SK-N-SH treated with all-trans-retinoic acid at 6 μM for 48 hours (cell line): ENCODE data around the gene TAOK3.

Source experiments
- ATAC-seq: fragments of 200-7000 bp; cut with Tn5 transposase; 3 replicates; pipeline ENCODE4 v1.9.1; 2020; ENCODE audit warnings: mild to moderate bottlenecking, moderate library complexity
- BACH2 ChIP-seq: fragments of 250-450 bp; sonication (Bioruptor Pico); IDR thresholded peaks from 2 replicates; pipeline ENCODE4 v1.9.0; 2021; ENCODE audit warnings: mild to moderate bottlenecking, borderline replicate concordance
- CSDC2 ChIP-seq: fragments of 250-450 bp; sonication (Bioruptor Pico); IDR thresholded peaks from 2 replicates; pipeline ENCODE4 v1.5.0; 2020; ENCODE audit warnings: mild to moderate bottlenecking, moderate library complexity
- ESRRG ChIP-seq: fragments of 250-450 bp; sonication (Bioruptor Pico); IDR thresholded peaks from 2 replicates; pipeline ENCODE4 v1.6.1; 2021; ENCODE audit warnings: mild to moderate bottlenecking
- ISL1 ChIP-seq: fragments of 250-450 bp; sonication (Bioruptor Pico); IDR thresholded peaks from 2 replicates; pipeline ENCODE4 v2.1.2; 2022; ENCODE audit warnings: mild to moderate bottlenecking, moderate library complexity
- OSR1 ChIP-seq: fragments of 250-450 bp; sonication (Bioruptor Pico); IDR thresholded peaks from 2 replicates; pipeline ENCODE4 v1.8.0; 2022; ENCODE audit warnings: moderate library complexity, mild to moderate bottlenecking, inconsistent platforms
- PPARA ChIP-seq: fragments of 250-450 bp; sonication (Bioruptor Pico); IDR thresholded peaks from 2 replicates; pipeline ENCODE4 v1.5.0; 2020; ENCODE audit warnings: mild to moderate bottlenecking, borderline replicate concordance
- TCF4 ChIP-seq: fragments of 250-450 bp; sonication (Bioruptor Pico); IDR thresholded peaks from 2 replicates; pipeline ENCODE4 v1.8.0; 2021; ENCODE audit warnings: mild to moderate bottlenecking, moderate library complexity, borderline replicate concordance
- TOX ChIP-seq: fragments of 250-450 bp; sonication (Bioruptor Pico); IDR thresholded peaks from 2 replicates; pipeline ENCODE4 v1.8.0; 2021; ENCODE audit warnings: mild to moderate bottlenecking, moderate library complexity, borderline replicate concordance
- ZC3H10 ChIP-seq: fragments of 250-450 bp; sonication (Bioruptor Pico); IDR thresholded peaks from 2 replicates; pipeline ENCODE4 v1.5.1; 2021; ENCODE audit warnings: mild to moderate bottlenecking, moderate library complexity
- ZFP3 ChIP-seq: fragments of 250-450 bp; sonication (Bioruptor Pico); IDR thresholded peaks from 2 replicates; pipeline ENCODE4 v1.5.0; 2020; ENCODE audit warnings: mild to moderate bottlenecking, moderate library complexity
- ZFP30 ChIP-seq: fragments of 450-650 bp; formaldehyde crosslinking; IDR thresholded peaks from 2 replicates; pipeline ENCODE4 v1.5.0; 2022; ENCODE audit warnings: mild to moderate bottlenecking, moderate library complexity
- ZNF8 ChIP-seq: fragments of 450-650 bp; formaldehyde crosslinking; IDR thresholded peaks from 2 replicates; pipeline ENCODE4 v1.5.0; 2020; ENCODE audit warnings: mild to moderate bottlenecking, moderate library complexity
- TF ChIP-seq, protein P1 (sequence below): fragments of 250-450 bp; sonication (Bioruptor Pico); IDR thresholded peaks from 2 replicates; pipeline ENCODE4 v1.8.0; 2021; ENCODE audit warnings: low read depth, mild to moderate bottlenecking, moderate library complexity, borderline replicate concordance
- TF ChIP-seq, protein P2 (sequence below): fragments of 250-450 bp; sonication (Bioruptor Pico); IDR thresholded peaks from 2 replicates; pipeline ENCODE4 v1.8.0; 2020; ENCODE audit warnings: mild to moderate bottlenecking, moderate library complexity, borderline replicate concordance
- TF ChIP-seq, protein P3 (sequence below): fragments of 250-450 bp; sonication (Bioruptor Pico); IDR thresholded peaks from 2 replicates; pipeline ENCODE4 v1.5.1; 2020; ENCODE audit warnings: low read depth, mild to moderate bottlenecking, moderate library complexity
- TF ChIP-seq, protein P4 (sequence below): fragments of 250-450 bp; sonication (Bioruptor Pico); IDR thresholded peaks from 2 replicates; pipeline ENCODE4 v1.5.0; 2020; ENCODE audit warnings: mild to moderate bottlenecking, moderate library complexity

TAOK3 gene

DNA sequence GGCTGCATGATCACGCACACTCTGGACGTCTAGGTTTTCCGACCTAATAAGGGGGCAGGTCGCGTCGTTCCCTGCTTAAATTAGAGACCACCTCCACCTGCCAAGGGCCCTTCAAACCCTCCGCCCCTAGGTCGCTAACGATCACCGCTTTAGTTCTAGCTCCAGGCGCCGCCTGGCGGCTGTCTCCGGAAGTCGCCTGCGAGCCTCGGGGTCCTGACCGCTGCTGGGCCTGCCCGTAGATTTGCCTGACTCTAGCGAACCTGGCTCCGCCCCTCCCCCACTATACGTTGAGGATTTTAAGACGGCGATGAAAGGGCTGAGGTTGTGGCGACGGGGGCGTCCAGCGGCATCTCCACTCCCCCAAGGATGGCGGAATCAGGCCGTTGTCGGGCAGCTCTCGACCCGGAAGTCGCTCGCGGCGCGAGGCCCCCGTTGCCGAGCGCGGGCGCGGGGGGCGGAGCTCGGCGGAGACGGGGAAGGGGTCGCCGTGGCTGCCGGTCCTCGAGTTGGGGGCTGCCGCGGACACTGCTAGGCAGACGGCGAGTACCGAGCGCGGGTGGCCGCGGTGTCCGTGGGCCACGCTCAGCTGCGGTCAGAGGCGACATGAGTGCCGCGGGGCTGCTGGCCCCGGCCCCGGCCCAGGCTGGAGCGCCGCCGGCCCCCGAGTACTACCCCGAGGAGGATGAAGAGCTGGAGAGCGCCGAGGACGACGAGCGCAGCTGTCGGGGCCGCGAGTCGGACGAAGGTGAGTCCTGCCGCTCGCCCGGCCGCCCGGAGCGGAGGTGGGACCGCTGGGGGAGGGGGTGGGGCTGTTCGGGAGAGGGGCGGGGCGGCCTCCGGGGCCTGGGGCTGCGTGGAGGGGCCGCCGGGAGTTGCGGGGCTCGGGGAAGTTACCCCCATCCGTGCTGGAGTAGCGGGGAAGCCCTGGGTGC lies 3.6 kb upstream of the TAOK3 start, which contains the start of gene SUDS3 (continued):
- TF ChIP-seq, protein P1, sequence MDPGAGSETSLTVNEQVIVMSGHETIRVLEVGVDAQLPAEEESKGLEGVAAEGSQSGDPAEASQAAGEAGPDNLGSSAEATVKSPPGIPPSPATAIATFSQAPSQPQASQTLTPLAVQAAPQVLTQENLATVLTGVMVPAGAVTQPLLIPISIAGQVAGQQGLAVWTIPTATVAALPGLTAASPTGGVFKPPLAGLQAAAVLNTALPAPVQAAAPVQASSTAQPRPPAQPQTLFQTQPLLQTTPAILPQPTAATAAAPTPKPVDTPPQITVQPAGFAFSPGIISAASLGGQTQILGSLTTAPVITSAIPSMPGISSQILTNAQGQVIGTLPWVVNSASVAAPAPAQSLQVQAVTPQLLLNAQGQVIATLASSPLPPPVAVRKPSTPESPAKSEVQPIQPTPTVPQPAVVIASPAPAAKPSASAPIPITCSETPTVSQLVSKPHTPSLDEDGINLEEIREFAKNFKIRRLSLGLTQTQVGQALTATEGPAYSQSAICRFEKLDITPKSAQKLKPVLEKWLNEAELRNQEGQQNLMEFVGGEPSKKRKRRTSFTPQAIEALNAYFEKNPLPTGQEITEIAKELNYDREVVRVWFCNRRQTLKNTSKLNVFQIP = no peak
- no peak for TF ChIP-seq ZFP3 (CRISPR knock-in tag)

DNA sequence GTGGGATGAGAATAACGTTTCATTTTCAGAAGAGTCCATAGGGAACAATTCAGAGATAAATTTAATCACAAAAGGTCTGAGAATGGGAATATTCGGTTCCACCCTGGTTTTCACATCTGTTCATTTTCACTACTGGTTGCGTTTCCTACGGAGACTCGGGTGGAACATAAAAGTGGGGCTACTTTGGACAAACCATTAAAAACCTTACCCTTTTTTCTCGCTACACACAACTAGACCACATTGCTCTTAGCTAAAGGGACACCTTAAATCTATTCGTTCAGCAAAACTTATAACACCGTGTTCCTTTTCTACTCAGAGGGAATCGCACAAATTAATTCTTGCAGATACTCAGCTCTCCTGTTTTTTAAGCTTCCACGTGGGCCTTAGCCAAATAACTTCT lies 2.6 kb upstream of the TAOK3 start:
- TF ChIP-seq, protein P1 = no peak
- TF ChIP-seq ZNF8 = no peak
- TF ChIP-seq, all 23 proteins: peak for 0
- no peak for ATAC-seq

DNA sequence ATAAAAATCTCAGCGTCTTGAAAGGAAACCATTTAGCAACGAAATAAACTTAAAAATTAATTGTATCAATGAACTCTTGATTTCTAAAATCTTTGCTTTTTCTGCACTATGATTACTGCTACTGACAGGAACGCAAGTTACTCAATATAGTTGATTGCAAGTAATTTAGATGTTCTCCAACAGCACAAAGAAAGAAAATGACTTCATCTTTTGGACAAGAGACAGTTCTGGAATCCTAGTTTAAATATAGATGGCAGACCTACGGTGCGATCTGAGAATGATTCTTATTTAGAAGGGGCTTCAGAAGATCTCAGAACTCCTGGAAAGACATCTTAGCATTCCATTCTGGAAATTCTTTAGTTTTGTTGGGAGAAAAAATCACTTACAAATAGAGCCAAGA lies 2.2 kb upstream of the TAOK3 start:
- no peak for ATAC-seq
- TF ChIP-seq ZFP30 (CRISPR knock-in tag) (no peak), ESRRG (CRISPR knock-in tag) (no peak), BACH2 (CRISPR knock-in tag) (no peak), TOX (CRISPR knock-in tag) (no peak), ISL1 (CRISPR knock-in tag) (no peak), TCF4 (CRISPR knock-in tag) (no peak), OSR1 (CRISPR knock-in tag) (no peak), ZNF8 (no peak)
- TF ChIP-seq, protein P1 = no peak
- TF ChIP-seq, protein P2, sequence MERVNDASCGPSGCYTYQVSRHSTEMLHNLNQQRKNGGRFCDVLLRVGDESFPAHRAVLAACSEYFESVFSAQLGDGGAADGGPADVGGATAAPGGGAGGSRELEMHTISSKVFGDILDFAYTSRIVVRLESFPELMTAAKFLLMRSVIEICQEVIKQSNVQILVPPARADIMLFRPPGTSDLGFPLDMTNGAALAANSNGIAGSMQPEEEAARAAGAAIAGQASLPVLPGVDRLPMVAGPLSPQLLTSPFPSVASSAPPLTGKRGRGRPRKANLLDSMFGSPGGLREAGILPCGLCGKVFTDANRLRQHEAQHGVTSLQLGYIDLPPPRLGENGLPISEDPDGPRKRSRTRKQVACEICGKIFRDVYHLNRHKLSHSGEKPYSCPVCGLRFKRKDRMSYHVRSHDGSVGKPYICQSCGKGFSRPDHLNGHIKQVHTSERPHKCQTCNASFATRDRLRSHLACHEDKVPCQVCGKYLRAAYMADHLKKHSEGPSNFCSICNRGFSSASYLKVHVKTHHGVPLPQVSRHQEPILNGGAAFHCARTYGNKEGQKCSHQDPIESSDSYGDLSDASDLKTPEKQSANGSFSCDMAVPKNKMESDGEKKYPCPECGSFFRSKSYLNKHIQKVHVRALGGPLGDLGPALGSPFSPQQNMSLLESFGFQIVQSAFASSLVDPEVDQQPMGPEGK (CRISPR knock-in tag) = no peak

DNA sequence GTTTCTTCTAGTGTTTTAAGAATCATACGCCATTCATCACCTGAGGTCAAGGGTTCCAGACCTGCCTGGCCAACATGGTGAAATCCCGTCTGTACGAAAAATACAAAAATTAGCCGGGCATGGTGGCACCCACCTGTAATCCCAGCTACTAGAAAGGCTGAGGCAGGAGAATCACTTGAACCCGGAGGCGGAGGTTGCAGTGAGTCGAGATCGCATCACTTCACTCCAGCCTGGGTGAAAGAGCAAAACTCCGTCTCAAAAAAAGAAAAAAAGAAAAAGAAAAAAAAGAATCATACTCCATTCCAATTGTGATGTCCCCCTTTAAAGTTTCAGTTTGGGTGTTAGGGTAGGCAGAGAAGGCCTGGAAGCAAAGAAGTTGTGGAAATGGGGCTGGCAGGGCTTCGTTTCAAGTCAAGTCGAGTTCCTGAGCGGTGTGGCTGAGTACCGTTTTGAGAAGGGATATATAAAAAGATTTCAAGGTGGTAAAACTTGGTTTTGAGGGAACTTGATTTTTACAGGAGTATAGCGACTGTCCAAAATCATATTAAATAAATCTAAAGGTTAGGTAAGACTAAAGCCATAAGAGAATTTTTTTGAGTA lies 1.5 kb upstream of the TAOK3 start:
- no peak for ATAC-seq
- TF ChIP-seq OSR1 (CRISPR knock-in tag) = no peak
- TF ChIP-seq CSDC2 (CRISPR knock-in tag) = no peak
- TF ChIP-seq PPARA (CRISPR knock-in tag) = no peak
- no peak for TF ChIP-seq TOX (CRISPR knock-in tag)
- no peak for TF ChIP-seq ZC3H10 (CRISPR knock-in tag)
- TF ChIP-seq, protein P2 (CRISPR knock-in tag) = no peak
- TF ChIP-seq, protein P3, sequence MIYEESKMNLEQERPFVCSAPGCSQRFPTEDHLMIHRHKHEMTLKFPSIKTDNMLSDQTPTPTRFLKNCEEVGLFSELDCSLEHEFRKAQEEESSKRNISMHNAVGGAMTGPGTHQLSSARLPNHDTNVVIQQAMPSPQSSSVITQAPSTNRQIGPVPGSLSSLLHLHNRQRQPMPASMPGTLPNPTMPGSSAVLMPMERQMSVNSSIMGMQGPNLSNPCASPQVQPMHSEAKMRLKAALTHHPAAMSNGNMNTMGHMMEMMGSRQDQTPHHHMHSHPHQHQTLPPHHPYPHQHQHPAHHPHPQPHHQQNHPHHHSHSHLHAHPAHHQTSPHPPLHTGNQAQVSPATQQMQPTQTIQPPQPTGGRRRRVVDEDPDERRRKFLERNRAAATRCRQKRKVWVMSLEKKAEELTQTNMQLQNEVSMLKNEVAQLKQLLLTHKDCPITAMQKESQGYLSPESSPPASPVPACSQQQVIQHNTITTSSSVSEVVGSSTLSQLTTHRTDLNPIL (CRISPR knock-in tag) = no peak
- TF ChIP-seq, protein P1 = no peak
- TF ChIP-seq, protein P4, sequence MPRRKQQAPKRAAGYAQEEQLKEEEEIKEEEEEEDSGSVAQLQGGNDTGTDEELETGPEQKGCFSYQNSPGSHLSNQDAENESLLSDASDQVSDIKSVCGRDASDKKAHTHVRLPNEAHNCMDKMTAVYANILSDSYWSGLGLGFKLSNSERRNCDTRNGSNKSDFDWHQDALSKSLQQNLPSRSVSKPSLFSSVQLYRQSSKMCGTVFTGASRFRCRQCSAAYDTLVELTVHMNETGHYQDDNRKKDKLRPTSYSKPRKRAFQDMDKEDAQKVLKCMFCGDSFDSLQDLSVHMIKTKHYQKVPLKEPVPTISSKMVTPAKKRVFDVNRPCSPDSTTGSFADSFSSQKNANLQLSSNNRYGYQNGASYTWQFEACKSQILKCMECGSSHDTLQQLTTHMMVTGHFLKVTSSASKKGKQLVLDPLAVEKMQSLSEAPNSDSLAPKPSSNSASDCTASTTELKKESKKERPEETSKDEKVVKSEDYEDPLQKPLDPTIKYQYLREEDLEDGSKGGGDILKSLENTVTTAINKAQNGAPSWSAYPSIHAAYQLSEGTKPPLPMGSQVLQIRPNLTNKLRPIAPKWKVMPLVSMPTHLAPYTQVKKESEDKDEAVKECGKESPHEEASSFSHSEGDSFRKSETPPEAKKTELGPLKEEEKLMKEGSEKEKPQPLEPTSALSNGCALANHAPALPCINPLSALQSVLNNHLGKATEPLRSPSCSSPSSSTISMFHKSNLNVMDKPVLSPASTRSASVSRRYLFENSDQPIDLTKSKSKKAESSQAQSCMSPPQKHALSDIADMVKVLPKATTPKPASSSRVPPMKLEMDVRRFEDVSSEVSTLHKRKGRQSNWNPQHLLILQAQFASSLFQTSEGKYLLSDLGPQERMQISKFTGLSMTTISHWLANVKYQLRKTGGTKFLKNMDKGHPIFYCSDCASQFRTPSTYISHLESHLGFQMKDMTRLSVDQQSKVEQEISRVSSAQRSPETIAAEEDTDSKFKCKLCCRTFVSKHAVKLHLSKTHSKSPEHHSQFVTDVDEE (CRISPR knock-in tag) = no peak
- no peak for TF ChIP-seq ZFP3 (CRISPR knock-in tag)
